OCI-LY1 (cell line): ENCODE results near the gene PALD1.

Experiments used
- H2AFZ ChIP-seq: fragments of 200-600 bp; sonication (generic), shearing (Covaris generic); 2 replicates; pipeline ENCODE4 v1.6.0; 2014; ENCODE audit warnings: antibody characterized with exemption, mild to moderate bottlenecking, low read length
- H3F3A ChIP-seq: fragments of 200-600 bp; sonication (generic), shearing (Covaris generic); 2 replicates; pipeline ENCODE4 v1.6.0; 2014; ENCODE audit warnings: mild to moderate bottlenecking, antibody characterized with exemption, low read length, moderate library complexity; ENCODE audit not compliant: insufficient read depth
- H3K27ac ChIP-seq: fragments of 200-600 bp; sonication (generic); 2 replicates; pipeline ENCODE4 v1.5.1; 2014; ENCODE audit warnings: low read length, mixed run types, mild to moderate bottlenecking, low read depth; ENCODE audit not compliant: poor library complexity, severe bottlenecking
- H3K27me3 ChIP-seq: fragments of 200-600 bp; sonication (generic); 2 replicates; pipeline ENCODE4 v1.6.0; 2014; ENCODE audit warnings: antibody characterized with exemption, mild to moderate bottlenecking, low read length, moderate library complexity; ENCODE audit not compliant: insufficient read depth
- H3K36me3 ChIP-seq: fragments of 200-600 bp; sonication (generic); 2 replicates; pipeline ENCODE4 v1.6.1; 2014; ENCODE audit warnings: mild to moderate bottlenecking, antibody characterized with exemption, low read length, moderate library complexity, mixed read lengths; ENCODE audit not compliant: insufficient read depth
- H3K4me1 ChIP-seq: fragments of 200-600 bp; sonication (generic); 2 replicates; pipeline ENCODE4 v1.5.1; 2014; ENCODE audit warnings: mild to moderate bottlenecking, low read length, moderate library complexity; ENCODE audit not compliant: insufficient read depth, severe bottlenecking
- H3K4me2 ChIP-seq: fragments of 200-600 bp; sonication (generic), shearing (Covaris generic); 2 replicates; pipeline ENCODE4 v1.6.1; 2014; ENCODE audit warnings: low read length
- H3K4me3 ChIP-seq: fragments of 200-600 bp; sonication (generic); 2 replicates; pipeline ENCODE4 v1.5.1; 2014; ENCODE audit warnings: low read length, low read depth, mild to moderate bottlenecking, mixed read lengths; ENCODE audit not compliant: poor library complexity, severe bottlenecking
- H3K79me2 ChIP-seq: fragments of 200-600 bp; shearing (Covaris generic); 2 replicates; pipeline ENCODE4 v1.6.1; 2016; ENCODE audit warnings: mixed run types, low read length, mixed read lengths; ENCODE audit not compliant: insufficient read depth
- H3K9ac ChIP-seq: fragments of 200-600 bp; sonication (generic), shearing (Covaris generic); 2 replicates; pipeline ENCODE4 v1.6.1; 2014; ENCODE audit warnings: mild to moderate bottlenecking, low read length, mixed read lengths
- H3K9me2 ChIP-seq: fragments of 200-600 bp; sonication (generic), shearing (Covaris generic); 2 replicates; pipeline ENCODE4 v1.6.1; 2014; ENCODE audit warnings: low read depth, mild to moderate bottlenecking, low read length, mixed read lengths
- H3K9me3 ChIP-seq: fragments of 200-600 bp; shearing (Covaris generic); 2 replicates; pipeline ENCODE4 v1.6.1; 2014; ENCODE audit warnings: low read length, mixed read lengths
- H4K20me1 ChIP-seq: fragments of 200-600 bp; sonication (generic), shearing (Covaris generic); 2 replicates; pipeline ENCODE4 v1.6.0; 2016; ENCODE audit warnings: mild to moderate bottlenecking, low read length; ENCODE audit not compliant: insufficient read depth
- CTCF ChIP-seq: fragments of 200-600 bp; sonication (generic), shearing (Covaris generic); IDR thresholded peaks from 2 replicates; pipeline ENCODE4 v1.5.1; 2017; ENCODE audit warnings: mild to moderate bottlenecking, antibody characterized with exemption, low read length, moderate library complexity, mixed read lengths
- EZH2 ChIP-seq: fragments of 200-600 bp; sonication (generic), shearing (Covaris generic); IDR thresholded peaks from 2 replicates; pipeline ENCODE4 v1.8.0; 2017; ENCODE audit warnings: borderline replicate concordance, mixed run types, mild to moderate bottlenecking, antibody characterized with exemption, low read length, moderate library complexity, mixed read lengths

The PALD1 gene

GRCh38 chr10:70479165-70479581 is 606 bp downstream of the PALD1 start:
- H4K20me1 ChIP-seq = no peaks in the 10 kb centered on the region
- peaks cover 58% of the 10 kb centered on the region for H3K4me1 ChIP-seq
- H3K4me2 ChIP-seq = peak overlapping the region; percentile 73
- no peaks in the 10 kb centered on the region for H3K9me2 ChIP-seq
- H3K27ac ChIP-seq = peak overlapping the region; percentile 96
- H2AFZ ChIP-seq = no peak overlapping the region
- peaks cover 37% of the 10 kb centered on the region for H3K36me3 ChIP-seq
- no peaks in the 10 kb centered on the region for H3F3A ChIP-seq
- H3K79me2 ChIP-seq = peaks cover 28% of the 10 kb centered on the region
- TF ChIP-seq CTCF = peak; percentile 58; the same call in 1 of the 2 replicates
- no peak for TF ChIP-seq EZH2
- peak overlapping the region; percentile 91 for H3K4me3 ChIP-seq
- no peaks in the 10 kb centered on the region for H3K9me3 ChIP-seq
- peak overlapping the region; percentile 94 for H3K9ac ChIP-seq
- no peaks in the 10 kb centered on the region for H3K27me3 ChIP-seq

- Histone ChIP-seq H3K9me2 (no peaks in the 10 kb centered on the region), H2AFZ (no peak overlapping the region), H4K20me1 (no peaks in the 10 kb centered on the region), H3K9ac (peak overlapping the region; percentile 94), H3K79me2 (peaks cover 28% of the 10 kb centered on the region), H3K4me3 (peak overlapping the region; percentile 91), H3F3A (no peaks in the 10 kb centered on the region), H3K36me3 (peaks cover 43% of the 10 kb centered on the region), H3K27me3 (no peaks in the 10 kb centered on the region), H3K27ac (peak overlapping the region; percentile 96), H3K4me2 (peak overlapping the region; percentile 73), H3K9me3 (no peaks in the 10 kb centered on the region), H3K4me1 (peaks cover 64% of the 10 kb centered on the region)
- no peak for TF ChIP-seq EZH2
- TF ChIP-seq CTCF = no peak
Measured at GRCh38 chr10:70479626-70480238, 1.2 kb downstream of the PALD1 start.

GRCh38 chr10:70480239-70480861 is 1.8 kb downstream of the PALD1 start:
- peaks cover 28% of the 10 kb centered on the region for H3K79me2 ChIP-seq
- peak overlapping the region; percentile 96 for H3K27ac ChIP-seq
- peak overlapping the region; percentile 91 for H3K4me3 ChIP-seq

More at GRCh38 chr10:70480239-70480861, 1.8 kb downstream of the PALD1 start:
- H3F3A ChIP-seq = no peaks in the 10 kb centered on the region
- no peaks in the 10 kb centered on the region for H3K27me3 ChIP-seq
- peaks cover 64% of the 10 kb centered on the region for H3K4me1 ChIP-seq
- H3K4me2 ChIP-seq = peak overlapping the region; percentile 73
- no peak overlapping the region for H2AFZ ChIP-seq
- TF ChIP-seq CTCF = no peak
- TF ChIP-seq EZH2 = no peak
- no peaks in the 10 kb centered on the region for H3K9me3 ChIP-seq
- peaks cover 48% of the 10 kb centered on the region for H3K36me3 ChIP-seq
- no peaks in the 10 kb centered on the region for H3K9me2 ChIP-seq
- H3K9ac ChIP-seq = peak overlapping the region; percentile 94
- no peaks in the 10 kb centered on the region for H4K20me1 ChIP-seq
